SK-N-SH (cell line): ENCODE results near the gene PRSS38. TPM values are rescaled to one million over a fixed set of nuclear protein-coding genes. Genes with fewer than 3 reads are reported as not detected.

Source experiments
- CTCF ChIA-PET: fragments of 300-600, 350-600 bp; formaldehyde crosslinking; extraction: SDS; loops from one replicate; lab custom pipeline; 2021; lab: Yijun Ruan, JAX
- POLR2A ChIA-PET: fragments of 350-600 bp; sonication (Branson Sonifier 250); formaldehyde crosslinking; extraction: SDS; loops from one replicate; lab custom pipeline; 2020; ENCODE audit warnings: antibody characterized with exemption, inconsistent platforms; lab: Yijun Ruan, JAX
- DNase-seq: peaks from one replicate; pipeline ENCODE4 v3.0.0; 2012
- H2AFZ ChIP-seq: fragments of 200-600 bp; sonication (generic); 2 replicates; pipeline ENCODE4 v1.8.1; 2016; ENCODE audit warnings: antibody characterized with exemption, mild to moderate bottlenecking, low read depth
- H3F3A ChIP-seq: fragments of 200-600 bp; sonication (generic); replicated peaks from 2 replicates; pipeline ENCODE3; 2016; ENCODE audit warnings: antibody characterized with exemption, mild to moderate bottlenecking; ENCODE audit not compliant: insufficient read depth
- H3K27ac ChIP-seq, 2 experiments: fragments of 200-500 bp in 1 of 2; fragments of 200-600 bp in 1 of 2; sonication (Bioruptor generic) in 1 of 2; sonication (generic), shearing (Covaris generic) in 1 of 2; 2 replicates each; pipeline versions ENCODE4 v1.5.1 to v1.6.1; 2014 to 2016; ENCODE audit warnings: low read depth in 2 of 2, inconsistent platforms in 1 of 2, low read length in 1 of 2, mild to moderate bottlenecking in 1 of 2, mixed read lengths in 1 of 2
- H3K27me3 ChIP-seq: fragments of 200-600 bp; sonication (generic), shearing (Covaris generic); 2 replicates; pipeline ENCODE4 v1.6.1; 2016; ENCODE audit warnings: mixed run types; ENCODE audit not compliant: insufficient read depth
- H3K36me3 ChIP-seq, 2 experiments: fragments of 200-500 bp in 1 of 2; fragments of 200-600 bp in 1 of 2; sonication (Bioruptor generic) in 1 of 2; sonication (generic) in 1 of 2; replicated peaks in 1 of 2; 2 replicates each; pipeline versions ENCODE3 to v1.5.1; 2014 to 2016; ENCODE audit warnings: low read length in 1 of 2, mild to moderate bottlenecking in 1 of 2; ENCODE audit not compliant: insufficient read depth in 2 of 2, control insufficient read depth in 1 of 2
- H3K4me1 ChIP-seq, 2 experiments: fragments of 200-500 bp in 1 of 2; fragments of 200-600 bp in 1 of 2; sonication (Bioruptor generic) in 1 of 2; sonication (generic), shearing (Covaris generic) in 1 of 2; 2 replicates each; pipeline versions ENCODE4 v1.5.1 to v1.6.1; 2014 to 2016; ENCODE audit warnings: low read depth in 1 of 2, low read length in 1 of 2, mixed run types in 1 of 2; ENCODE audit not compliant: insufficient read depth in 2 of 2, control insufficient read depth in 1 of 2
- H3K4me2 ChIP-seq: fragments of 200-600 bp; sonication (generic), shearing (Covaris generic); 2 replicates; pipeline ENCODE4 v1.6.1; 2017; ENCODE audit warnings: mixed run types
- H3K4me3 ChIP-seq, 2 experiments: fragments of 200-500 bp in 1 of 2; fragments of 200-600 bp in 1 of 2; sonication (Bioruptor generic) in 1 of 2; sonication (generic), shearing (Covaris generic) in 1 of 2; 2 replicates each; pipeline versions ENCODE4 v1.5.1 to v1.8.1; 2014 to 2016; ENCODE audit warnings: low read depth in 2 of 2, inconsistent platforms in 1 of 2, low read length in 1 of 2, mild to moderate bottlenecking in 1 of 2, mixed read lengths in 1 of 2, moderate library complexity in 1 of 2
- H3K79me2 ChIP-seq: fragments of 200-600 bp; sonication (generic); 2 replicates; pipeline ENCODE4 v1.8.1; 2017; ENCODE audit warnings: mild to moderate bottlenecking; ENCODE audit not compliant: insufficient read depth
- H3K9ac ChIP-seq: fragments of 200-600 bp; sonication (generic); 2 replicates; pipeline ENCODE4 v1.6.1; 2017; ENCODE audit warnings: mixed run types
- H3K9me2 ChIP-seq: fragments of 200-600 bp; sonication (generic); 2 replicates; pipeline ENCODE4 v1.6.1; 2017; ENCODE audit warnings: mixed run types
- H3K9me3 ChIP-seq: fragments of 200-600 bp; sonication (generic); 2 replicates; pipeline ENCODE4 v1.6.1; 2017; ENCODE audit warnings: mixed run types, mild to moderate bottlenecking, moderate library complexity
- H4K20me1 ChIP-seq: fragments of 200-600 bp; sonication (generic); 2 replicates; pipeline ENCODE4 v1.6.1; 2017; ENCODE audit warnings: mild to moderate bottlenecking, mixed run types; ENCODE audit not compliant: insufficient read depth
- CHD2 ChIP-seq: fragments of 150-350 bp; IDR thresholded peaks from 2 replicates; pipeline ENCODE4 v1.6.1; 2018; ENCODE audit warnings: low read length; ENCODE audit not compliant: partially characterized antibody
- CTCF ChIP-seq: fragments of 200-600 bp; sonication (generic); IDR thresholded peaks from 2 replicates; pipeline ENCODE4 v1.6.1; 2017; ENCODE audit warnings: antibody characterized with exemption, mild to moderate bottlenecking, moderate library complexity
- EP300 ChIP-seq, 2 experiments: IDR thresholded peaks; 2 replicates each; pipeline versions ENCODE4 v1.4.0 to v1.6.1; 2012; ENCODE audit warnings: borderline replicate concordance in 1 of 2, low read depth in 1 of 2, low read length in 1 of 2
- FOSL2 ChIP-seq: IDR thresholded peaks from 2 replicates; pipeline ENCODE4 v1.4.0; 2012; ENCODE audit warnings: low read depth, mild to moderate bottlenecking, moderate library complexity, borderline replicate concordance
- GATA2 ChIP-seq: sonication (generic); formaldehyde crosslinking; IDR thresholded peaks from 2 replicates; pipeline ENCODE4 v1.5.0; 2020; ENCODE audit warnings: mild to moderate bottlenecking, missing genetic modification reagents
- IRF3 ChIP-seq: fragments of 150-350 bp; IDR thresholded peaks from 2 replicates; pipeline ENCODE4 v1.6.1; 2016; ENCODE audit warnings: mild to moderate bottlenecking, low read depth, low read length
- RCOR1 ChIP-seq: fragments of 150-350 bp; IDR thresholded peaks from 2 replicates; pipeline ENCODE4 v1.6.1; 2017; ENCODE audit warnings: antibody characterized with exemption, low read length
- RFX5 ChIP-seq: IDR thresholded peaks from 2 replicates; pipeline ENCODE4 v1.6.1; 2012; ENCODE audit warnings: mild to moderate bottlenecking, improper control_type of control experiment, low read length
- SMC3 ChIP-seq: IDR thresholded peaks from 2 replicates; pipeline ENCODE4 v1.6.1; 2012; ENCODE audit warnings: low read depth, low read length, improper control_type of control experiment
- TEAD4 ChIP-seq: IDR thresholded peaks from 2 replicates; pipeline ENCODE4 v1.4.0; 2012; ENCODE audit warnings: mild to moderate bottlenecking, borderline replicate concordance; ENCODE audit not compliant: insufficient read depth
- USF1 ChIP-seq: IDR thresholded peaks from 2 replicates; pipeline ENCODE4 v1.4.0; 2012; ENCODE audit warnings: low read depth, borderline replicate concordance
- USF2 ChIP-seq: fragments of 150-350 bp; IDR thresholded peaks from 2 replicates; pipeline ENCODE4 v1.6.1; 2017; ENCODE audit warnings: antibody characterized with exemption, low read length, low read depth, borderline replicate concordance
- WGBS: methylation state at CpG from one replicate; pipeline ENCODE4 v1.1.6; 2017; ENCODE audit warnings: low lambda C conversion rate; 5-methylcytosine and 5-hydroxymethylcytosine counted together
- polyA plus RNA-seq, 3 experiments: library from polyadenylated mRNA; depleted of rRNA; stranded (reverse); fragments of >200 nt; gene quantifications; 2 replicates each; pipeline ENCODE4 v1.2.3, GENCODE V29; 2012

The PRSS38 gene
- polyA plus RNA-seq, 1 of the 3 experiments (the other 2 are of a cell fraction), result not detected

- Histone ChIP-seq H4K20me1 (peaks cover 13% of the 10 kb centered on the region), H3K36me3 (peaks cover 4 to 41% of the 10 kb centered on the region in 2 experiments), H2AFZ (no peak overlapping the region), H3K27ac (no peak overlapping the region), H3K4me2 (no peak overlapping the region), H3K9ac (no peak overlapping the region), H3K9me2 (no peaks in the 10 kb centered on the region), H3K27me3 (no peaks in the 10 kb centered on the region), H3F3A (no peaks in the 10 kb centered on the region), H3K79me2 (peaks cover 12% of the 10 kb centered on the region), H3K4me1 (peaks cover 3 to 12% of the 10 kb centered on the region in 2 experiments; a peak in 2 of 4 replicates), H3K4me3 (no peak overlapping the region), H3K9me3 (no peaks in the 10 kb centered on the region)
- ChIA-PET CTCF (interaction anchor here (0.7 to 1.2 kb wide), 2 partner anchors 12 to 178 kb away, joined by 3 read pairs; no protein-coding TSS in a partner anchor), POLR2A (no interaction called here)
- 95% methylated on average over 6 of the region's 6 CpGs for WGBS
- no peak for DNase-seq
- no peak for TF ChIP-seq CTCF
- no peak for TF ChIP-seq USF2
- TF ChIP-seq RFX5, result no peak
- no peak for TF ChIP-seq FOSL2
- TF ChIP-seq TEAD4, result no peak
- TF ChIP-seq IRF3, result no peak
- no peak for TF ChIP-seq RCOR1
- TF ChIP-seq USF1, result no peak
- TF ChIP-seq SMC3, result no peak
- no peak for TF ChIP-seq GATA2 (CRISPR knock-in tag)
- TF ChIP-seq CHD2, result no peak
- TF ChIP-seq EP300 (IDR thresholded peaks at IDR 0.05; ENCODE audit: borderline replicate concordance in 1 of 2, low read depth in 1 of 2, low read length in 1 of 2), result no peak
These were observed 47.9 kb upstream of the PRSS38 start for GRCh38 chr1:227767401-227768124.
